ENCODE results near the gene VSTM2B.

VSTM2B gene

DNA sequence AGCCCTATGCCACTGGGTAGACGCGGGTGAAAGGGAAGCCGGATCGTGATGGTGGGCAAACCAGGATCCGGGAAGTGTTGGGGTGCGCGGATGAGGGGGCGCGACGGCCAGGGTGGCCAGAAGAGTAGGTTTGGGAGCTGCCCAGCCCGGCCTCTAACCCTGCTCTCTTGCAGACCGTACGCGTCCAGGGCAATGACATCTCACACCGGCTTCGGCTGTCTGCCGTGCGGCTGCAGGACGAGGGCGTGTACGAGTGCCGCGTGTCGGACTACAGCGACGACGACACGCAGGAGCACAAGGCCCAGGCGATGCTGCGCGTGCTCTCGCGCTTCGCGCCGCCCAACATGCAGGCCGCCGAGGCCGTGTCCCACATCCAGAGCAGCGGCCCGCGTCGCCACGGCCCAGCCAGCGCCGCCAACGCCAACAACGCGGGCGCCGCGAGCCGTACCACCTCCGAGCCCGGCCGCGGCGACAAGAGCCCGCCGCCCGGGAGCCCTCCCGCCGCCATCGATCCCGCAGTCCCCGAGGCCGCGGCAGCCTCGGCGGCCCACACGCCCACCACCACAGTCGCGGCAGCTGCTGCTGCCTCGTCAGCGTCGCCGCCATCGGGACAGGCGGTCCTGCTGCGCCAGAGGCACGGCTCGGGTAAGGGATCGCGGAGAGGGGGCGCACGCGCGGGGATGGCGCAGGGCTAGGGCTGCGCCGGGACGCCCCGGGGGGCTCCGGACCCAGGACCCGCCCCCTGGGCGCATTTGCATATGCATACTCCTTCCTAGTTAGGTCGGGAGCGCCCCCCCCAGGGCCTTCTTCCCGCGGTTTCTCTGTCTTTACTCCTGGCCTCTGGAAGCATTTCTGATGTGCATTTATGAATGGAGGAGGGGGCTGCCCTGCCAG is 4.1 kb downstream of the VSTM2B start:
- TF ChIP-seq FOXP2 (optimal IDR thresholded peaks at IDR 0.05; ENCODE audit: borderline replicate concordance, extremely low read depth, extremely low read length, insufficient read depth) (no peak), REST (IDR thresholded peaks at IDR 0.05; ENCODE audit: insufficient read depth in 1 of 2, low read depth in 2 of 2, low read length in 2 of 2) (no peak), TAF1 (IDR thresholded peaks at IDR 0.05; ENCODE audit: borderline replicate concordance, insufficient read depth, low read length) (no peak), POLR2AphosphoS5 (IDR thresholded peaks at IDR 0.05; ENCODE audit: low read depth, low read length) (no peak), SIN3A (IDR thresholded peaks at IDR 0.05; ENCODE audit: borderline replicate concordance, insufficient read depth, low read length) (no peak)

DNA sequence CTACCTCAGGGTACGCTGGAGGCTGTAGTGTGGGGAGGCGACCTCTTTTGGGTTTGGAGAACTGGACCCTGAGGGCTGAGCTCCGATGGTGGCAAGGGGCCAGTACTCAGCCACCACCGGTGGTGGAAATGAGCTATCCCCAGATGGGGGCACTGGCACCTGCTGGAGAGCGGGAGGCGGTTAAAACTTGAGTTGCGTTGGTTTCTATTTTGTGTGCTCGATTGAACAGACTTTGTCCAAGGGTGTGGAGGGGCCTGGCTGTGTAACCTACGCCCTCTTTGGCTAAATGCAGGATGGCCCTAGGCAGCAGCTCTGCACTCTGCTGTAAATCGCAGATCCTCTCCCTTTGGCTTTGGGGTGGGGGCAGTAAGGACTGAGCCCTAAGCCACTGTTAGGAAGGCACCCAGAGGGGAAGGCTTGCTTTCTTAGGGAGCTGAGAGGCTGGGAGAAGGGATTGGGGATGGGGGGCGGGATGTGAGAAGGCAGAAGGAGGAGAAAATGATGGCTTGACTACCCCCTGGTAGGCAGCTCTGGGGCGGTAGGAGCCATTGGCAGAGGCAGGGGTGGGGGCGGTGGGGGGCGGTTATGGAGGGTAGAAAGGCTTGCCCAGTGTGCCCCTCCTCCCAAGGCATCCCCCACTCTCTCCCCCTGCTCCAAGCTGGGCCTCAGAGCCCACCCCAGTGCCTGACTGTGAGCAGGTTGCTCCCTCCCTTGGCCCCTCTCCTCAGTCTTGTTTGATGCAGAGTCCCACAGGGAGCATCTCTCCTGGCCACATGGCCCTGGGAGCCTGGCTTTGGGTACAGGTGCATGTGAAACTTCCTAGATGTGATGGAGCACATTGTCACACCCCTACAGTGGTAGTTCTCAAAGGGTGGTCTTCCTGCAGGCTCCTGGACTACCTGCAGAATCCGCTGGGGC is 5.0 kb downstream of the VSTM2B start:
- TF ChIP-seq SIN3A (IDR thresholded peaks at IDR 0.05; ENCODE audit: borderline replicate concordance, insufficient read depth, low read length) (no peak), REST (IDR thresholded peaks at IDR 0.05; ENCODE audit: insufficient read depth in 1 of 2, low read depth in 2 of 2, low read length in 2 of 2) (no peak), TAF1 (IDR thresholded peaks at IDR 0.05; ENCODE audit: borderline replicate concordance, insufficient read depth, low read length) (no peak), FOXP2 (optimal IDR thresholded peaks at IDR 0.05; ENCODE audit: borderline replicate concordance, extremely low read depth, extremely low read length, insufficient read depth) (no peak), POLR2AphosphoS5 (IDR thresholded peaks at IDR 0.05; ENCODE audit: low read depth, low read length) (no peak)

DNA sequence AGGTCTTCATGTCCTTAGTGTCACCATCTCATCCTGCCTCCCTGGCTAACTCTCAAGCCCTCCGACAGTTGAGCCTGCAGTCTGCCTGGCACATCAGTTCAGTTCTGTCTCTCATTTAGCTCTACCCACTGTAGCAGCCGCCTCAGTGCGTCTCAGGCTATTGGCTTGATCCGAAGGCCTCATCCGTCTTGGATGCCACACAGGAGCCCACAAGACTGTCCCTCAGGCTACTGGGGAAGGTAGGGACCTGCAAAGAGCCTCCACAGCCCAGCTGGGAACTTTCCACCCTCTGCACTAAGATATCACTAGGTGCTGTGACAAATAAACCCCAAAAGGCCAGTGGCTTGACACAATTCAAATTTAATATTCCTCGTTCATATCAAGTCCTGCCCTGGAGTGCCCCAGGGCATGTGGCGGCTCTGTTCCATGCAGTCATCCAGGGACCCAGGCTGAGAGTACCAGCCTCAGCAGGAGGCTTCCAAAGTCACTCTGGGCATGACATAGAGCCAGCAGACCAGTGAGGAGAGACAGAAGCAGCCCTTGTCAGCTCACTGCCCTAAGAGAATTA is 5.7 kb downstream of the VSTM2B start:
- TF ChIP-seq POLR2AphosphoS5 (IDR thresholded peaks at IDR 0.05; ENCODE audit: low read depth, low read length) (no peak), REST (IDR thresholded peaks at IDR 0.05; ENCODE audit: insufficient read depth in 1 of 2, low read depth in 2 of 2, low read length in 2 of 2) (no peak)

DNA sequence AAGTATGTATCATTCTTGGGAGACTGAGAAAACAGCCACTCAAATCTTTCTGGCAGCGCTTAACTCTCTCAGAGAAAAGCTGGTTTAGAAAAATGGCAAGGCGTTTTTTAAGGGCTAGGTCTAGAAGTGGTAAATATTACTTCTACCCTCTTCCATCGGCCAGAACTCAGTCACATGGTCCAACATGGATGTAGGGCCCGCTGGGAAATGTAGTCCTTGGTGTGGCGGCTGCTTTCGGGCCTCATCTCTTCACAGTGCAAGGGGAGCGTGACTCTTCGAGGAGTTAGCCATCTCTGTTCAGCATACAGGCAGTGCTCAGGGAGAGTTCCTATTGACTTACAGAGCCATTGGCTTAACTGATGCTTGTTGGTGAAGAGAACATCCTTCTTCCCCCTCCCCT is 6.3 kb downstream of the VSTM2B start:
- TF ChIP-seq FOXP2 (optimal IDR thresholded peaks at IDR 0.05; ENCODE audit: borderline replicate concordance, extremely low read depth, extremely low read length, insufficient read depth) (no peak), SIN3A (IDR thresholded peaks at IDR 0.05; ENCODE audit: borderline replicate concordance, insufficient read depth, low read length) (no peak), REST (IDR thresholded peaks at IDR 0.05; ENCODE audit: insufficient read depth in 1 of 2, low read depth in 2 of 2, low read length in 2 of 2) (no peak), TAF1 (IDR thresholded peaks at IDR 0.05; ENCODE audit: borderline replicate concordance, insufficient read depth, low read length) (no peak), POLR2AphosphoS5 (IDR thresholded peaks at IDR 0.05; ENCODE audit: low read depth, low read length) (no peak)
